ENCODE results near the gene FOXC1.

The FOXC1 gene

DNA sequence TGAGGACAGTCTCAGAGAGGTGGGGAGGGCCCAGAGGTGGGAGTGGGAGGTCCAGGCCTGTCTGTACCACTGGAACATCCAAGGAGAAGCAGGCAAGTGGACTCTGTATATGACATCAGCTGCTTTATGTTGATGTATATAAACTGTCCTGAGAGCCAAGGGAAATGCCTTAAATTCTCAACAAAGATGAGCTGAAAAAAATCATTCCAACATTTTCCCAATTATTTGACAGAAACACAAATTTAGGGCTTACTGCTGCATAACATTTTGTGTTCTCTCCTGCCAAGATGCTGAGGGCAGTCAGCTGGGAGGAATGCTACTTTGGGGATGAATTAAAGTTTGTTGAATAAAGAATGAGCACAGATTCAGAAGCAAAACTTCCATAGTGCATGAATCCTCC lies 52.8 kb downstream of the FOXC1 start:
- peaks cover 24% of the 10 kb centered on the region for H3K4me1 ChIP-seq (ENCODE audit: control insufficient read depth, low read length)
- TF ChIP-seq, protein P1, sequence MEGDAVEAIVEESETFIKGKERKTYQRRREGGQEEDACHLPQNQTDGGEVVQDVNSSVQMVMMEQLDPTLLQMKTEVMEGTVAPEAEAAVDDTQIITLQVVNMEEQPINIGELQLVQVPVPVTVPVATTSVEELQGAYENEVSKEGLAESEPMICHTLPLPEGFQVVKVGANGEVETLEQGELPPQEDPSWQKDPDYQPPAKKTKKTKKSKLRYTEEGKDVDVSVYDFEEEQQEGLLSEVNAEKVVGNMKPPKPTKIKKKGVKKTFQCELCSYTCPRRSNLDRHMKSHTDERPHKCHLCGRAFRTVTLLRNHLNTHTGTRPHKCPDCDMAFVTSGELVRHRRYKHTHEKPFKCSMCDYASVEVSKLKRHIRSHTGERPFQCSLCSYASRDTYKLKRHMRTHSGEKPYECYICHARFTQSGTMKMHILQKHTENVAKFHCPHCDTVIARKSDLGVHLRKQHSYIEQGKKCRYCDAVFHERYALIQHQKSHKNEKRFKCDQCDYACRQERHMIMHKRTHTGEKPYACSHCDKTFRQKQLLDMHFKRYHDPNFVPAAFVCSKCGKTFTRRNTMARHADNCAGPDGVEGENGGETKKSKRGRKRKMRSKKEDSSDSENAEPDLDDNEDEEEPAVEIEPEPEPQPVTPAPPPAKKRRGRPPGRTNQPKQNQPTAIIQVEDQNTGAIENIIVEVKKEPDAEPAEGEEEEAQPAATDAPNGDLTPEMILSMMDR (IDR thresholded peaks at IDR 0.05; ENCODE audit: low read depth, low read length, poor library complexity, severe bottlenecking) = no peak
- TF ChIP-seq EZH2phosphoT487 (IDR thresholded peaks at IDR 0.05; ENCODE audit: borderline replicate concordance, low read length) = no peak

More for the DNA sequence above, 52.8 kb downstream of the FOXC1 start:
- H3K27me3 ChIP-seq (ENCODE audit: control insufficient read depth, low read length) = no peaks in the 10 kb centered on the region
- no peaks in the 10 kb centered on the region for H3K9me3 ChIP-seq (ENCODE audit: control insufficient read depth, insufficient read depth, low read length)
- H3K4me3 ChIP-seq (ENCODE audit: low read length) = no peak overlapping the region
- no peak overlapping the region for H3K27ac ChIP-seq (ENCODE audit: low read depth, low read length)
- H3K36me3 ChIP-seq (ENCODE audit: control insufficient read depth, low read length) = no peaks in the 10 kb centered on the region
- H3K79me2 ChIP-seq (ENCODE audit: control insufficient read depth, low read length) = no peaks in the 10 kb centered on the region
- no peaks in the 10 kb centered on the region for H3K9me2 ChIP-seq (replicated peaks; ENCODE audit: control insufficient read depth, low read length)
- peaks cover 2% of the 10 kb centered on the region; the same call in 1 of the 2 replicates for H3F3A ChIP-seq (ENCODE audit: control insufficient read depth, insufficient read depth)
- no peak overlapping the region for H3K4me2 ChIP-seq (ENCODE audit: low read length)
- no peaks in the 10 kb centered on the region; the same call in 1 of the 2 replicates for H4K20me1 ChIP-seq (ENCODE audit: control insufficient read depth, insufficient read depth, low read depth, low read length)
